H9 (cell line): Measurements from ENCODE around the gene LRRC34. TPM values are rescaled to one million over a fixed set of nuclear protein-coding genes. Genes with fewer than 3 reads are reported as not detected.

Source experiments
- DNase-seq: peaks from one replicate; pipeline ENCODE4 v3.0.0-alpha.2; 2017
- H2AFZ ChIP-seq: one replicate; pipeline ENCODE4 v1.6.1; 2013; ENCODE audit warnings: mild to moderate bottlenecking, low read length, control low read depth, moderate library complexity
- H2AK5ac ChIP-seq: 2 replicates; pipeline ENCODE4 v1.6.1; 2013; ENCODE audit warnings: low read length, control low read depth, mixed read lengths; ENCODE audit not compliant: insufficient read length
- H2BK120ac ChIP-seq: one replicate; pipeline ENCODE4 v1.6.1; 2013; ENCODE audit warnings: low read depth, mild to moderate bottlenecking, low read length, control low read depth, inconsistent platforms; ENCODE audit not compliant: poor library complexity, severe bottlenecking
- H2BK12ac ChIP-seq: 2 replicates; pipeline ENCODE4 v1.6.1; 2013; ENCODE audit warnings: low read length, control low read depth, mixed read lengths, low read depth; ENCODE audit not compliant: insufficient read length
- H2BK15ac ChIP-seq: 2 replicates; pipeline ENCODE4 v1.6.1; 2013; ENCODE audit warnings: low read depth, low read length, control low read depth
- H2BK20ac ChIP-seq: one replicate; pipeline ENCODE4 v1.6.1; 2013; ENCODE audit warnings: low read depth, mild to moderate bottlenecking, low read length, control low read depth, inconsistent platforms; ENCODE audit not compliant: poor library complexity, severe bottlenecking
- H2BK5ac ChIP-seq: 2 replicates; pipeline ENCODE4 v1.6.1; 2013; ENCODE audit warnings: low read length, control low read depth, mixed read lengths; ENCODE audit not compliant: insufficient read length
- H3K14ac ChIP-seq: 2 replicates; pipeline ENCODE4 v1.6.1; 2013; ENCODE audit warnings: low read length, control low read depth; ENCODE audit not compliant: insufficient read depth
- H3K18ac ChIP-seq: 2 replicates; pipeline ENCODE4 v1.6.1; 2013; ENCODE audit warnings: low read depth, mild to moderate bottlenecking, mixed read lengths, low read length, control low read depth; ENCODE audit not compliant: insufficient read length
- H3K23ac ChIP-seq: 2 replicates; pipeline ENCODE4 v1.6.1; 2013; ENCODE audit warnings: low read length, control low read depth, mixed read lengths, low read depth; ENCODE audit not compliant: insufficient read length
- H3K23me2 ChIP-seq: 2 replicates; pipeline ENCODE4 v1.6.1; 2013; ENCODE audit warnings: low read depth, mild to moderate bottlenecking, mixed read lengths, low read length, control low read depth; ENCODE audit not compliant: insufficient read length, poor library complexity, severe bottlenecking
- H3K27ac ChIP-seq: 2 replicates; pipeline ENCODE4 v1.5.1; 2013; ENCODE audit warnings: low read length, control low read depth, mixed read lengths, low read depth; ENCODE audit not compliant: insufficient read length
- H3K27me3 ChIP-seq: 2 replicates; pipeline ENCODE4 v1.6.1; 2013; ENCODE audit warnings: low read length, control low read depth, inconsistent platforms; ENCODE audit not compliant: insufficient read depth
- H3K4ac ChIP-seq: 2 replicates; pipeline ENCODE4 v1.6.1; 2013; ENCODE audit warnings: low read depth, mild to moderate bottlenecking, control low read depth, inconsistent platforms, low read length, moderate library complexity
- H3K4me1 ChIP-seq: 2 replicates; pipeline ENCODE4 v1.6.1; 2013; ENCODE audit warnings: low read length, control low read depth, inconsistent platforms; ENCODE audit not compliant: insufficient read depth
- H3K4me2 ChIP-seq: 2 replicates; pipeline ENCODE4 v1.6.1; 2013; ENCODE audit warnings: low read length, control low read depth, mixed read lengths; ENCODE audit not compliant: insufficient read length, insufficient read depth
- H3K56ac ChIP-seq: 2 replicates; pipeline ENCODE4 v1.6.1; 2013; ENCODE audit warnings: low read depth, mild to moderate bottlenecking, mixed read lengths, low read length, control low read depth; ENCODE audit not compliant: insufficient read length
- H3K79me1 ChIP-seq: 2 replicates; pipeline ENCODE4 v1.6.1; 2013; ENCODE audit warnings: low read depth, mild to moderate bottlenecking, moderate library complexity, low read length, control low read depth, inconsistent platforms; ENCODE audit not compliant: insufficient read depth, poor library complexity, severe bottlenecking
- H3K79me2 ChIP-seq: 2 replicates; pipeline ENCODE4 v1.6.1; 2013; ENCODE audit warnings: low read length, control low read depth, inconsistent platforms; ENCODE audit not compliant: insufficient read depth
- H3K9ac ChIP-seq: 2 replicates; pipeline ENCODE4 v1.6.1; 2013; ENCODE audit warnings: low read length, control low read depth, mixed read lengths; ENCODE audit not compliant: insufficient read length; ENCODE audit errors: extremely low read depth
- H3K9me3 ChIP-seq: one replicate; pipeline ENCODE4 v1.6.1; 2013; ENCODE audit warnings: low read depth, low read length, inconsistent platforms; ENCODE audit not compliant: control insufficient read depth
- H3T11ph ChIP-seq: one replicate; pipeline ENCODE4 v1.6.1; 2013; ENCODE audit warnings: mild to moderate bottlenecking, low read length, control low read depth, inconsistent platforms
- H4K20me1 ChIP-seq: one replicate; pipeline ENCODE4 v1.6.1; 2013; ENCODE audit not compliant: control insufficient read depth, insufficient read length, insufficient read depth
- H4K5ac ChIP-seq: 2 replicates; pipeline ENCODE4 v1.6.1; 2013; ENCODE audit warnings: low read depth, mild to moderate bottlenecking, mixed read lengths, low read length, control low read depth; ENCODE audit not compliant: insufficient read length
- H4K8ac ChIP-seq: replicated peaks from 2 replicates; pipeline ENCODE4 v1.6.1; 2013; ENCODE audit warnings: low read length, control low read depth, mixed read lengths, low read depth; ENCODE audit not compliant: insufficient read length
- H4K91ac ChIP-seq: 2 replicates; pipeline ENCODE4 v1.6.1; 2013; ENCODE audit warnings: low read depth, mild to moderate bottlenecking, moderate library complexity, mixed read lengths, low read length, control low read depth; ENCODE audit not compliant: insufficient read length
- H3K27ac Mint-ChIP-seq, 3 experiments: 2 replicates in 2 of 3; 3 replicates in 1 of 3; pipeline ENCODE4 v1.8.0; 2020 to 2021; ENCODE audit warnings: mixed read lengths in 3 of 3, mild to moderate bottlenecking in 1 of 3, moderate library complexity in 1 of 3
- H3K27me3 Mint-ChIP-seq: 2 replicates; pipeline ENCODE4 v1.8.0; 2021; ENCODE audit warnings: low read depth, mild to moderate bottlenecking, moderate library complexity, mixed read lengths
- H3K36me3 Mint-ChIP-seq, 3 experiments: 2 replicates in 2 of 3; 3 replicates in 1 of 3; pipeline ENCODE4 v1.8.0; 2020 to 2021; ENCODE audit warnings: low read depth in 3 of 3, mixed read lengths in 3 of 3; ENCODE audit not compliant: insufficient read depth in 1 of 3
- H3K4me1 Mint-ChIP-seq, 2 experiments: 2 replicates each; pipeline ENCODE4 v1.8.0; 2020; ENCODE audit warnings: mixed read lengths in 2 of 2
- H3K4me3 Mint-ChIP-seq, 2 experiments: 2 replicates in 1 of 2; 3 replicates in 1 of 2; pipeline ENCODE4 v1.8.0; 2020 to 2021; ENCODE audit warnings: mild to moderate bottlenecking in 2 of 2, mixed read lengths in 2 of 2, moderate library complexity in 1 of 2
- H3K9me3 Mint-ChIP-seq, 2 experiments: 2 replicates in 1 of 2; 3 replicates in 1 of 2; pipeline ENCODE4 v1.8.0; 2020; ENCODE audit warnings: mild to moderate bottlenecking in 2 of 2, mixed read lengths in 2 of 2, moderate library complexity in 1 of 2
- CTCF ChIP-seq: fragments of 200-600 bp; sonication (generic); conservative IDR thresholded peaks from 3 replicates; pipeline ENCODE4 v1.8.0; 2021; ENCODE audit warnings: antibody characterized with exemption, mild to moderate bottlenecking
- WGBS: extraction: QIAGEN DNeasy Blood & Tissue Kit; methylation state at CpG from one replicate; pipeline ENCODE4 v1.1.7; 2013; ENCODE audit warnings: missing lambda C conversion rate, low lambda C conversion rate, mixed read lengths; ENCODE audit not compliant: insufficient read length; ENCODE audit errors: extremely low coverage; 5-methylcytosine and 5-hydroxymethylcytosine counted together
- total RNA-seq: library from RNA; stranded (reverse); gene quantifications from 2 replicates; pipeline ENCODE4 v1.2.1, GENCODE V29; 2021

LRRC34 gene
- total RNA-seq, 1 experiment from 2014 or later, result 4.6 TPM

DNA sequence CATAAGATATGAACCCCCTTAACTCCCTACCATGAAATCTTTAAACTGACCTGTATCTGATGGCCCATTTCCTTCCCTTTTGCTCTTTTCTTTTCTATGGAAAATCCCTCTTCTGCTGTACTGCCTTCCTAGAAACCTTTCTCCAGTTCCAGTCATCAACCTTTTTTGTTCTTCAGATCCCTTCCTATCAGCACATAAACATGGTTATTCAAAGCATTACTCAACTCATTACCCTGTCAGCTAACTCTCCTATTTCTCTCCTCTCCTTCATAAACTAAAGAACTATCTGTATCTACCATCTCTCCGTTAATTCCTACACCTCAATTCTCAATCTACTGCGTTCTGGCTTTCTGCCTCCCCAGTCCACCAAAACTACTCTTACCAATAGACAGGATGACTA is 60.8 kb downstream of the LRRC34 start:
- no peak overlapping the region for H4K91ac ChIP-seq
- no peak overlapping the region for H2BK15ac ChIP-seq
- no peak overlapping the region for H3K56ac ChIP-seq
- H3K4me1 ChIP-seq, result no peaks in the 10 kb centered on the region
- WGBS, result 100% methylated on average over 2 of the region's 2 CpGs
- DNase-seq, result no peak
- no peak overlapping the region for H3K4me2 ChIP-seq
- H4K20me1 ChIP-seq, result no peaks in the 10 kb centered on the region
- H3K27me3 Mint-ChIP-seq, result no peaks in the 10 kb centered on the region
- H2BK12ac ChIP-seq, result no peak overlapping the region
- no peaks in the 10 kb centered on the region for H3K79me1 ChIP-seq
- H2AFZ ChIP-seq, result no peak overlapping the region
- no peak overlapping the region for H3K4ac ChIP-seq
- no peak overlapping the region for H2BK120ac ChIP-seq
- no peaks in the 10 kb centered on the region for H3K27me3 ChIP-seq
- H3K9me3 Mint-ChIP-seq, result no peaks in the 10 kb centered on the region
- H3T11ph ChIP-seq, result no peak overlapping the region
- no peak overlapping the region for H2BK5ac ChIP-seq
- no peak for TF ChIP-seq CTCF
- H3K4me3 Mint-ChIP-seq, result no peak overlapping the region
- no peak overlapping the region for H2AK5ac ChIP-seq
- no peaks in the 10 kb centered on the region for H3K23me2 ChIP-seq
- no peak overlapping the region for H2BK20ac ChIP-seq
- no peaks in the 10 kb centered on the region for H3K79me2 ChIP-seq
- no peak overlapping the region for H4K5ac ChIP-seq
- H3K36me3 Mint-ChIP-seq, result no peaks in the 10 kb centered on the region
- no peak overlapping the region for H3K9ac ChIP-seq
- H3K27ac Mint-ChIP-seq, result no peak overlapping the region; a peak in 1 of 7 replicates
- no peak overlapping the region for H4K8ac ChIP-seq
- no peak overlapping the region for H3K27ac ChIP-seq
- no peaks in the 10 kb centered on the region for H3K9me3 ChIP-seq
- no peak overlapping the region for H3K18ac ChIP-seq
- H3K4me1 Mint-ChIP-seq, result peaks cover 0 to 4% of the 10 kb centered on the region in 2 experiments; a peak in 1 of 4 replicates
- no peak overlapping the region for H3K14ac ChIP-seq
- H3K23ac ChIP-seq, result no peak overlapping the region
